ENCODE measurements around the gene SOX15. TPM values are rescaled to one million over a fixed set of nuclear protein-coding genes. Genes with fewer than 3 reads are reported as not detected.

Gene SOX15
- total and polyA plus RNA-seq, 2 experiments from 2014 or later, result 0.71 TPM; not detected in 1

- Histone ChIP-seq H3K4me2 (ENCODE audit: unreplicated experiment) (peak overlapping the region; percentile 93), H3K27me3 (replicated peaks; ENCODE audit: insufficient read depth) (no peaks in the 10 kb centered on the region), H3K9ac (peak overlapping the region; percentile 86), H3F3A (ENCODE audit: insufficient read depth) (no peaks in the 10 kb centered on the region), H3K4me3 (peak overlapping the region; percentile 94), H3K27ac (peak overlapping the region; percentile 79), H3K4me1 (ENCODE audit: insufficient read depth) (peaks cover 22% of the 10 kb centered on the region), H2AFZ (peak overlapping the region; percentile 91), H3K79me2 (ENCODE audit: insufficient read depth) (peaks cover 47% of the 10 kb centered on the region), H4K20me1 (ENCODE audit: insufficient read depth) (no peaks in the 10 kb centered on the region), H3K9me2 (ENCODE audit: insufficient read depth) (no peaks in the 10 kb centered on the region), H3K9me3 (ENCODE audit: low read depth) (no peaks in the 10 kb centered on the region), H3K36me3 (ENCODE audit: low read depth) (peaks cover 4% of the 10 kb centered on the region; the same call in 1 of the 2 replicates)
- DNase-seq, result peak; percentile 93
- in situ Hi-C loops (cut with MboI), result no loop called here
- 1% methylated on average over 30 to 32 of the region's 32 CpGs for WGBS, 2 experiments (ENCODE audit: low coverage in 1 of 2, low lambda C conversion rate in 2 of 2, missing lambda C conversion rate in 2 of 2)
- TF ChIP-seq EZH2phosphoT487 (IDR thresholded peaks at IDR 0.05; ENCODE audit: insufficient read depth, low read depth) (no peak), EZH2 (IDR thresholded peaks at IDR 0.05; ENCODE audit: insufficient read depth, poor library complexity, severe bottlenecking) (no peak)
Measured at GRCh38 chr17:7561028-7561575, 28.8 kb downstream of the SOX15 start.

- H3K9me3 ChIP-seq (ENCODE audit: low read depth), result no peaks in the 10 kb centered on the region
- peak overlapping the region; percentile 17 for H3K27ac ChIP-seq
- peaks cover 22% of the 10 kb centered on the region for H3K4me1 ChIP-seq (ENCODE audit: insufficient read depth)
- peaks cover 40% of the 10 kb centered on the region for H3K79me2 ChIP-seq (ENCODE audit: insufficient read depth)
- H3K27me3 ChIP-seq (replicated peaks; ENCODE audit: insufficient read depth), result no peaks in the 10 kb centered on the region
- peak overlapping the region; percentile 86 for H3K9ac ChIP-seq
- WGBS, 2 experiments (ENCODE audit: low coverage in 1 of 2, low lambda C conversion rate in 2 of 2, missing lambda C conversion rate in 2 of 2), result 13 to 17% methylated on average over 22 of the region's 22 CpGs
- no peaks in the 10 kb centered on the region; the same call in 1 of the 2 replicates for H3K36me3 ChIP-seq (ENCODE audit: low read depth)
- TF ChIP-seq EZH2 (IDR thresholded peaks at IDR 0.05; ENCODE audit: insufficient read depth, poor library complexity, severe bottlenecking) (no peak), EZH2phosphoT487 (IDR thresholded peaks at IDR 0.05; ENCODE audit: insufficient read depth, low read depth) (no peak)
- in situ Hi-C loops (cut with MboI), result no loop called here
- peak overlapping the region; percentile 93 for H3K4me2 ChIP-seq (ENCODE audit: unreplicated experiment)
- peak; percentile 85 for DNase-seq
- peak overlapping the region; percentile 94 for H3K4me3 ChIP-seq
- no peaks in the 10 kb centered on the region for H3F3A ChIP-seq (ENCODE audit: insufficient read depth)
- no peaks in the 10 kb centered on the region for H4K20me1 ChIP-seq (ENCODE audit: insufficient read depth)
- peak overlapping the region; percentile 91 for H2AFZ ChIP-seq
- no peaks in the 10 kb centered on the region for H3K9me2 ChIP-seq (ENCODE audit: insufficient read depth)
Measured at GRCh38 chr17:7560172-7561027, 29.5 kb downstream of the SOX15 start.

GRCh38 chr17:7559320-7560171, 30.3 kb downstream of the SOX15 start:
- Histone ChIP-seq H3K9me2 (ENCODE audit: insufficient read depth) (no peaks in the 10 kb centered on the region), H3F3A (ENCODE audit: insufficient read depth) (no peaks in the 10 kb centered on the region), H3K9ac (0 out of 2 replicates have a peak overlapping the region, but pooled peaks have one; percentile 0), H3K27me3 (replicated peaks; ENCODE audit: insufficient read depth) (no peaks in the 10 kb centered on the region), H3K4me3 (no peak overlapping the region), H4K20me1 (ENCODE audit: insufficient read depth) (no peaks in the 10 kb centered on the region), H3K36me3 (ENCODE audit: low read depth) (no peaks in the 10 kb centered on the region; the same call in 1 of the 2 replicates), H2AFZ (no peak overlapping the region), H3K4me2 (ENCODE audit: unreplicated experiment) (no peak overlapping the region), H3K4me1 (ENCODE audit: insufficient read depth) (peaks cover 22% of the 10 kb centered on the region), H3K9me3 (ENCODE audit: low read depth) (no peaks in the 10 kb centered on the region), H3K27ac (no peak overlapping the region), H3K79me2 (ENCODE audit: insufficient read depth) (peaks cover 31% of the 10 kb centered on the region)
- in situ Hi-C loops (cut with MboI), result no loop called here
- TF ChIP-seq EZH2phosphoT487 (IDR thresholded peaks at IDR 0.05; ENCODE audit: insufficient read depth, low read depth), result no peak
- no peak for TF ChIP-seq EZH2 (IDR thresholded peaks at IDR 0.05; ENCODE audit: insufficient read depth, poor library complexity, severe bottlenecking)
- DNase-seq, result no peak
- 51 to 52% methylated on average over 18 of the region's 18 CpGs for WGBS, 2 experiments (ENCODE audit: low coverage in 1 of 2, low lambda C conversion rate in 2 of 2, missing lambda C conversion rate in 2 of 2)
